ENCODE results near the gene RUNX2. TPM values are rescaled to one million over a fixed set of nuclear protein-coding genes. Genes with fewer than 3 reads are reported as not detected.
"Not testable (repeated sequence)": the region's sequence is repeated elsewhere in the genome, so short reads cannot be mapped to it uniquely, and the experiment has no call there.

Gene RUNX2
- total RNA-seq, 1 donor from 2014 or later, result 4.3 TPM

DNA sequence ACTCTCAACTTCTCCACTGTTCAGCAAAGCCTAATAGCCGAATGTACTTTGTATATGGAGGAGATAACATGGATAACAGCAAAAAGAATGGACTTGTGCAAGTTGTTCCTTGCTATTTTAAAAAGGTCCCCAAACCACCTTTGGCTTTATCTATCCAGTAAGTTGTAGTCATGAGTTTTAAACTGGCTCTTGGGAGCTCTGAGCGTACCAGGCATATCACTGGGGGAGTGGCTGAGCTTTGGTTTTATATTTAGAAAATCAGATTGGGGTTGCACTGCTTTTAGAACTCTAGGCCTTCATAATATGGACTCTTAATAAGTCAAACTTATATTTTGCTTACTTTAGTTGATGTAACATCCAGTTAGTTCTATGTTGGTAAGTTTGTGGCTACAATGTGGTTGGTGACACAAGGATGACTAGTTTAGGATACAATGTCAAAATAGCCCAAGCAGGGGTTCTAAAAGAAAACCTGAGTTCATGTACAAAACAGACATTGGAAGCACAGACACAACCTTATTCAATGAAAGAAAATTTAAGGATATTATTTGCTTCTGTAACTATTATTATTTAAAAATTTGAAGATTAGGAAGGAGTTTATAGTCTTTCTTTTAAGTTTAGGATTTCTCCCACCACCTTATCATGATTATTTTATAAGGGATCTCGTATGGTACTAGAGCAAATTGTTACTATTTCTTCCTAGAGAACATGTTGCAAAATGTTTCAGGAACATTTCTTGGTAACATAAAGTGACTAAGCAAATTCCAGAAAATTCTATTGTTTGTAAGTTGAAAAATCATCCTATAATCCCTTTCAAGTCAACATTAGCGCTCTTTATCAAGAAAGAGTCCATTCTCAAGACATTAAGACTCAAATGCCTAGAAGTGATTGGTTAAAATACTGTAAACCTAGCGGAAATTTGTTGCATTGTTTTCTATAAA is 215.4 kb downstream of the RUNX2 start:
- DNase-seq (ENCODE audit: extremely low read depth, low read depth, low spot score), result no peak

DNA sequence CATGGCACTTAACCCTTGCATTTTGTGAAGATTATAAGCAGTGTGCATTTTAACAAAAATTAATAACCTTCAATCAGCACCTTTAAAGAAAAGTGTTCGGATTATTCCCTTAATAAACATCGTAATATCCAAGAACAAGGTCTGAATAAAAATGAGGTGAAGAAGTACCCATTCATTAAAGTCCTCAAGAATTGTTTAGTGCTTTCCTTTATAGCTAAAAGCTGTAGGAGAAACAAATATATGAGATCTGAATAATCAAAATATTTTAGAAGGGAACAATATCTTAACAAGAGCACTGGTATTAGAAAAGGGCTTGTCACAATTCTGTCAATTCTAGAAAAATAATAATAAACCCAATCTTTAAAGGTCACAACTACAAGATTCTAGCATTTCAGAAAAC is 217.3 kb downstream of the RUNX2 start:
- no peak for DNase-seq (ENCODE audit: extremely low read depth, low read depth, low spot score)

DNA sequence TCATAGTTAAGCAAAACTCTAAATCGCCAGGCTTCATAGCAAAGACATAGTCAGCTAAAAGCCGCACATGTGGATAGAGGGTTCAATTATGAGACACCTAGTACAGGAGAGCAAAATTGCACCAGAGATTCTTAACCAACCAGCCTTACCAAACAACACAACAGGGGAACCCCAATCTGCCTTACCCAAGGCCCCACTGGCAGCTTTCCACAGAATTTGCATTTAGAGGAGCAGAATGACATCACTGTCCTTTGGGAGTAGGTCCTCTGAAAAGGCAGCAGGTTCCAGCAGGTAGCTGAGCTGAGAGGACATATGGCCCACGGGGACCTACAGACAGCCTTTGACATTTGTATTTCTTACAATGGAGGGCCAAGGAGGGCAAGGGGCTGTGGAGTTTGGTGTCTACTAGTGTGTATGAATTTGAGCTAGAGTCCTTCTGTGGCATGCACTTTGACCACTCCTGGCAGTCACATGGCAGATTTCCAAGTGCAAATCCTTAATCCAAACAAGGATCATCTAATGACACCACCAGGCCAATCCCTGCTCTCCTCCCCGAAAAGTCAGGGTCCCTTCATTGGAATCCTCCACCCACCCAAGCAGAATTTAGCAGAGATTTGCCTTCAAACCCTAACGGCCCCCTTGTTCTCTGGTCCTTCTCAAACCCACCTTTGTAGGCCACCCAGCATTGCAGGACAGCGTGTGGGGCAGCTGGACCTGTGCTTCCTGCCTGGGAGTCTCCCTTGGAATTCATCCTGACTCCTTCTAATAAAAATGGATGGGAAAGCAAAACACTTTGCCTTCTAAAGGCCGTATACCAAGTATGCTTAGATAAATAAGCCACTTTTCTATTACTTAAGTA is 220.8 kb downstream of the RUNX2 start:
- no peak for DNase-seq (ENCODE audit: extremely low read depth, low read depth, low spot score)

DNA sequence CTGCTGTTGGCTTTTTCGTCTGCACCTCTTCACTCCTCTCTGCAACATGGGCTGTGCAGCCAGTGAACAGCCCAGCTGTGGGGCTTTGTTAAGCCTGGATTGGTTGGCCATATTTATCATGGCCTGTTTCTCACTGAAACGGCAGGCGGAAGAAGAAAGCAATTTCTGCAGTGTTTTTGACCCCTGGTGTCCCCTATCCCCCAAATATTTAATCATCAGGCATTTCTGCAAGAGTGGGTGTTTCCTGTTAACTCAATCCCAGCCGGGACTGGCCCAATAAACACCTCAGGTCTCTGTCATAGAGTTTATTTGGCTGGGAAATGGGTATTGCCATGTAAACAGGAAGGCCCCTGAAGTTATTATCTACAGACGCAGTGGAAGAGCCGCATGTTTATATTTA is 224.4 kb downstream of the RUNX2 start:
- no peak for DNase-seq (ENCODE audit: extremely low read depth, low read depth, low spot score)

DNA sequence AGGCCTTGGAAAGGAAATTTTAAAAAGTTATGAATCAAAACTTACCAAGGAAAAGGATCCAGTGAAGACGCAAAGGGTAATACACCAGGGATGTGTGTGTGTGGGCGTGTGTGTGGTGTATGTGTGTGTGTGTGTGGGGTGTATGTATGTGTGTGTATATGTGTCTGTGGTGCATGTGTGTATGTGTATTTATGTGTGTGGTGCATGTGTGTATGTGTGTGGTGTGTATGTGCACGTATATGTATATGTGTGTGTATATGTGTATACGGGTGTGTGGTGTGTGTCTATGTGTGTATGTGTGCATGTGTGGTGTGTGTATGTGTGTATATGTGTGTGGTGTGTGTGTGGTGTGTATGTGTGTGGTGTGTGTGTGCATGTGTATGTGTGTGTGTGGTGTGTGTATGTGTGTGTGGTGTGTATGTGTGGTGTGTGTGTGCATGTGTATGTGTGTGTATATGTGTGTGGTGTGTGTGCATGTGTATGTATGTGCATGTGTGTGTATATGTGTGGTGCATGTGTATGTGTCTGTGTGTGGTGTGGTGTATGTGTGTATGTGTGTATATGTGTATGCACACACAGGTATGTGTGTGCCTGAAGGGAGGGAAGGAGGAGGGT is 225.7 kb downstream of the RUNX2 start:
- DNase-seq (ENCODE audit: extremely low read depth, low read depth, low spot score), result no peak

DNA sequence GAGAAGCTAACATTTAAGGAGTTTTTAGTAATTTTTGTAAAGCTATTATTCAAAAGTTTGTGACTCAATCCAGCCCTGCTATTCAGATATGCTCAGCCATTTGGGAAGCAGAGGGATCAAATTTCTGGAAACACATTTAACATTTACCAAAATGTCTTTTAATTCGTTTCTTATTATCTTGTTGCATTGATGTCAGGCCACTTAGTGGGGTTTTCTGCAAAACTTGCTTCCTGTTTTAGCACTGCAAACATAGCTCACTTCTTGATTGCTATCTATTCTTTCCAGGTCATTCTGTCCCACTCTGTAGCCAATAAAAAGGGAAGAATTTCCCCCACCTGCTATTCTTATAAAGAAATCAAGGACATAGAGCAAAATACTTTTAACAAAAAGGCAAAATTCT is 226.5 kb downstream of the RUNX2 start:
- no peak for DNase-seq (ENCODE audit: extremely low read depth, low read depth, low spot score)

DNA sequence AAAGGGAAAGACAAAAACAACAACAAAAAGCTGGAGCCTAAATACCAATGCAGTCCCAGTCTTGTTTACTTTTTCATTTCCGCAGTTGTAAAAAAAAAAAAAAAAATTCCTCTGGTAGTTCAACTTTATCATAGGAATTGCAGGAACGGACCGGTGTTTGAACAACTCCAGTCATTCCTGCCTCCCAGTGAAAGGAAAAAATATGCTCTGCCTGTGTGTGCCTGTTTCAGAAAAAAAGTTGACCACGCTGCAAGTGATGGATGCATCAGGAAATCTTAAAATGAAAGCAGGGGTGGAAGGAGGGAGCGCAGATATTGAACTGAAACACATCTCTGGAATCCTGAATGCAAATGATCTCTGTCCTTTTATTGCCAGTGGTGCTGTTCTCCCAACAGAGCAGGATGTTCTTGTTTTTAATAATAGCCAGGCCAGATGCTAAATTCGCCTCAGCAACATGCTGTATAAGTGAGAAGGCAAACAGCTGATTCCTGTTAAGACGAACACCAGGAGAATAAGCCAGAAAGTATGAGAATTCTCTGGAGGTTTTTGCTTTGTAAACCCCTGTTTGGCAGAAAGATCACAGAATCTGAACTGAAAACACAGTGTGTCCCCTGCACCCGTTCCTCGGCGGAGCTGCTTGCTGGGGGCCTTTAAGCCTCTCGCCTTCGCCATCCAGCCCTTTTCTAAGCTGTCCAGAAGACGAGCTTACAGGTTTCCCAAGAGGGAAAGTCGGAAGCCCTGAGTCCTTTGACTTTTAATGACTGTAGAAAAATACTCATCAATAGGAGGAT is 228.0 kb downstream of the RUNX2 start:
- DNase-seq (ENCODE audit: extremely low read depth, low read depth, low spot score), result no peak

DNA sequence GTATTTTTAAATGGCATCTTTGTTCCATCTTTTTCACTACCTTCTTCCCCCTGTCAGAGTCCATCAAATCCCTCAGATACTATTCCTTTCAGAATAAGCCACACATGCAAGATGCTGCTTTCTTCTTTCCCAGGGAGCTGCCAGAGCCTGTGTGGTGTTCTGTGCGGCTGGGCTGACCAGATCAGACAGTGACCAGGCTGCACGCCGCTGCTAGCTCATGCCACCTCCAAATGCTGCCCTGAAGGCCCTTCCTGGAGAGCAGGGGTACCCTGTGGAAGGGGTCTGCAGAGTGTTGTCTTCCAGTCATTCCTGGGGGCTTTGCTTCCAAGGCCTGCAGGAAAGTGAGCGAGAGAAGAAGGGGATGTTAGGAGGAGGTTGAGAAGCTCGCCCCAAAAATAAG is 228.7 kb downstream of the RUNX2 start:
- no peak for DNase-seq (ENCODE audit: extremely low read depth, low read depth, low spot score)

DNA sequence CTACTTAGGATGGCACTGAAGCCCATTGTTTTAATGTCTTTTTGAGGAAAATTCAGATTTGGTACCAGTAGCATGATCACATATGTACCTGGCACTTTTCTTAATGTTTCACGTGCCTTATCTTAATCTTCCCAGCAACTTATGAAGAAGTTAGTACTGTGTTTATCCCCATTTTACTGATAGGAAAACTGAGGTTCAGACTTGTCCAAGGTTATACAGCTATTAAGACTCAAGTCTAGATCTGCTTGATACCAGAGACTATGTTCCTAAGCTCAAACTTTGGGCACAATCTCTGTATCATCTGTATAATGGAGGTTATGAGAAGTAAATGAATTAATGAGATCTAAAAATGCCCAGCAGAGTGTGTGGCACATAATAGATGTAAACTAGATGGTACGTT is 229.3 kb downstream of the RUNX2 start:
- no peak for DNase-seq (ENCODE audit: extremely low read depth, low read depth, low spot score)

DNA sequence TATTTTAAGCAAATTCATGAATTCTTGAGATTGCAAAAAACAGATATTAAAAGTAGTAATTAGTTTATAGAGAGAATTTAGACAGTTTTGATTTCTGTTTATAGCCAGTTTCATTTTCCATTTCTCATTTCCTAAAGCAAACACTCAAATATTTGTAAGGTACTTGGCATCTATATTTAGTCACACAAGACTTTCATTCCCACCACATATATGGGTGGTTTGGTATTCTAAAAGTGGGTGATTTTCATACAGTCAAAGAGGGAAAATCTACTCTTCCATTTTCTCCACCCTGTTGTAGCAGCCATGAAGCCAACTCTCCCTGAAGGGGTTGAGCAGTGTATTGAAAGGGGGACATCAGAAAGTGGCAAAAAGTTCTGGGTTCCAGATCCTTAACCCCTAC is 230.7 kb downstream of the RUNX2 start:
- no peak for DNase-seq (ENCODE audit: extremely low read depth, low read depth, low spot score)

DNA sequence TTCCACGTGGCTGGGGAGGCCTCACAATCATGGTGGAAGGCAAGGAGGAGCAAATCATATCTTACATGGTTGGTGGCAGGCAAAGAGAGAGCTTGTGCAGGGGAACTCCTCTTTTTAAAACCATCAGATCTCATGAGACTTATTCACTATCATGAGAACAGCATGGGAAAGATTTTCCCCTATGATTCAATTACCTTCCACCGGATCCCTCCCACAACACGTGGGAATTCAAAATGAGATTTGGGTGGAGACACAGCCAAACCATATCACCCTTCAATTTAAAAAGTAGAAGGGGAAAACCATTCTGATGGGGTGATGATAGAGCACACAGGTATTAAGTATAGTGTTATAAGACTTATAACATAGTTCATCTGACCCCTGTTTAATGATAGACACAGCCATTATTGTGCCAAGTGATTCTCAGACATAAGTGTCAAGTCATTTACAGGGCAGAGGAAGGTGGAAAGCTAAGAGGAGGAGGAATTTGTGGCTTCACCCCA is 232.2 kb downstream of the RUNX2 start:
- not testable (repeated sequence) for DNase-seq (ENCODE audit: extremely low read depth, low read depth, low spot score)

DNA sequence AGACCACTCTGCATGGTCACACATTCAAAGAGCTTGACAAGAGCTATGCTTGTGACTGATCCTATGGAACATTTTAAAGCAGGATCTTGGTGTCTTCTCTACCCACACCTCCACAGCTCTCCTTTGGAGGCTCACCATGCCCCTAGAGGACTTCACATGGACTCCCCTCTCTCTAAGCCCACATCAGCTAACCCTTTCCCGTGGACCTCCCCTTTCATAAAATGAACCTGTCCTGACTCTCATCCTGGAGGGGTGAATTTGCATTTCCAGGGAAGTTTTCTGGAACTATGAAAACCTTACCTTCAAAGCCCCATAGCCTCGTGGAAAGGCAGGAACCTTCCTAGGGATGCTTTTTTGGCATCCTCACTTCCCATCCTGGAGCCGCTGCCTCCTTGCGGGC is 234.0 kb downstream of the RUNX2 start:
- no peak for DNase-seq (ENCODE audit: extremely low read depth, low read depth, low spot score)

DNA sequence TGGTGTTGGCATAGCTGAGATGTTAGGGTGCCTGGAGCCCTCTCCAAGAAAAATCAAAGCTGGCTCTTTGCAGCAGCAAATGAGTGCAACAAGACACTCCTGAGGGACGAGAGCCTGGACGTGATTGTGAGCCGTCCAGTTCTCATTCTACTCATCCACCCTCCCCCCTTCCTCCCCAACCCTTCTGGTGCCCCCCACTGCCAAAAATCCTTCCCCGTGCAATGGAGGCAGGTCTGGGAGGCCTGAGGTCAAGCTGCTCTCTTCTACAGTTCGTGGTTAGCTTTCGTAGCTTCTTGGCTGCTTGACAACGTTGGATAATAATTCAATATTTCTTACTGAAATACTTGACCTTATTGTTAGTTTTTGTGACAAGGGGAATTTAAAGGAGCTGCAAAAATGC is 234.9 kb downstream of the RUNX2 start:
- DNase-seq (ENCODE audit: extremely low read depth, low read depth, low spot score), result no peak

DNA sequence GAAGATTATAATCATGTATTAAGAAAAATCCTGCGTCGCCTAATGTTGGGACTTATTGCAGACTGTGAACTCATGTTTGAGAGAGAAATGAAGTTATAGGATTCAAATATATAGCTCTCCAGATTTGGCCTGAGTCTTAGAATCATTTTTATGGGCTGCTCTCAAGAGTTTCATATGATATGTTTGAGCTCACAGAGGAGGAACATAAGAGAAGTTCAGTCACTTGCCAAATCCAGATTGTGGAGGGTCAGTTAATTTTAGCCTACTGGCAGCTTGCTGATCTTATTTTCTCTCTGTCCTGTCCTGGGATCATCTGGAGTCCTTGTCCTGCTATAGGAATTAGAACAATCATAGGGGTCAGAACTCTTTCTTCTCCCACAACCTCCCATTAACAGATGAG is 235.7 kb downstream of the RUNX2 start:
- DNase-seq (ENCODE audit: extremely low read depth, low read depth, low spot score), result no peak

DNA sequence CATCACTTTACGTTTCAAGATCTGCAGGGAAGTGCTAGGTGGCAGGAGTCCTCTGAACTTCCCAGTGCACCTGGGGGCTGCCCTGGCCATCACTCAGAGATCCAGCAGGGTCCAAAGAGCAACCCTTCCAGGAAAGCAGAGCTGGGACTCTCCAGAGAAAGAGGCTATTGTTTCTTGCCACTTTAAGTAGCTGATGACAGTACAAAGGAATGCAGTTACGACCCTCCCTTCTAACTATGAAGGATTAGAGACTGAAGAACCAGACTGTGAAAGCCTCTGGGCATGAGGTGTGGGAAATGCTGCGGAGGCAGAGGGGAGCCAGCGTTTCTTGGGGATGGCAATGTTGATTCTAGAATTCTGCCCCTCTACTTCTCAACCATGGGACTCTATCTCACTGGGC is 238.8 kb downstream of the RUNX2 start:
- no peak for DNase-seq (ENCODE audit: extremely low read depth, low read depth, low spot score)

DNA sequence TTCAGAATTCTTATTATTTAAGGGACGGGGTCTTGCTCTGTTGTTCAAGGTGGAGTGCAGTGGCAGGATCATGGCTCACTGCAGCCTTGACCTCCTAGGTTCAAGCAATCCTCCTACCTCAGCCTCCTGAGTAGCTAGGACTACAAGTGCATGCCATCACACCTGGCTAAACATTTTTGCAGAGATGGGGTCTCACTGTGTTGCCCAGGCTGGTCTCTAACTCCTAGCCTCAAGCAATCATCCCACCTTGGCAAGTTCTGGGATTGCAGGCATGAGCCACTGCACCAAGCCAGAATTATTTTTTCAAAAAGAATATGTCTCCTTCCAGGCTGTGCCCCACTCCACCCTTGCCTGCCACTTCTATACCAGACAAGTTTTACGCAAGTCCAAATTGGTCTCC is 239.7 kb downstream of the RUNX2 start:
- DNase-seq (ENCODE audit: extremely low read depth, low read depth, low spot score), result no peak

DNA sequence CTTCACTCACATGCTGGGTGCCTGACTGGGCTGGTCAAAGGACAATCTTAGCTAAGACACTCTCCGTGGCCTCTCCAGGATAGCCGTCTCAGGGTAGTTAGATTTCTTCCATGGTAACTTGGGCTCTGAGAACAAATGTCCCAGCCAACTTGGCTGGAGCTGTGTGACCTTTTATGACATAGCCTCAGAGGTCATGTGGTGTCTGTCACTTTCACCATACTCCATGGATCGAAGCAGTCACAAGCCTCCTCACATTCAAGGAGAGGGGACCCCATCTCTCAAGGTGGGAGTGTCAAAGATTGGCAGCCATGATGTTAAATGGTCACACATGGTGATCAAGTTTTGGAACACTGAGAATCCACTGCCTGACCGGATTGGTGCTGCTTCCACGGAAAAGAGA is 240.5 kb downstream of the RUNX2 start:
- no peak for DNase-seq (ENCODE audit: extremely low read depth, low read depth, low spot score)

DNA sequence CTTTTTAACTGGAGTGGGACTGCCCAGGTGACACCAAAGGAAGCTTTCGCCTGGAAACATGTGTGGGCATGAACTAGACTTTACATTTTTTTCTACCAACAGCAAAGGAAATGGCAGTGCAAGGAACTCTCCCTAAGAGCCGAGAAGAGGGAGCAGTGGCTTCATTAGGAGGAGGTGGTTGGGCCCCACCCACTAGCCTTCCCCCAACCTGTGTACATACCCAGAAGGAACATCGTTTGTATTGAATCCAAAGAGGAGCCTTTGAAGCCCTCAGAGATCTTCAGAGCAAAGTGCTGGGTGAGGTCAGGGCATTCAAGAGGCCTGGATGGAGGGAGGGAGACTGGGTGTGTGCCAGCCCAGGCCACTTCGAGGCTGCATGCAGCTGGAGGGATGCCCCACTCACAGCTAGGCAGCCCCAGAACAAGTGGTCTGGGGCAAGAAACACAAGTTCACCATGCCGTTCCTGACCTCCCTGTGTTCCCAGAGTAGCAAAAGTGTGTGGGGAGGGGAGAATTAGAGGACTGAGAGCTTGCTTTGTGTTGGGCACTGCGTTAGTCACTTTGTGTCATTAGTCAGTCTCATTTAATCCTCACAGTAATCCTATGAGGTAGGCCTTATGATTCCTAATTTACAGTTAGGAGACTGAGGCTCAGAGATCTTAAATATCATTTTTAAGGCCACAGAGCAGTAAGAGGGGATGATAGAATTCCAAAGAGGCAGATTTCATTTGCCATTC is 241.2 kb downstream of the RUNX2 start:
- no peak for DNase-seq (ENCODE audit: extremely low read depth, low read depth, low spot score)

DNA sequence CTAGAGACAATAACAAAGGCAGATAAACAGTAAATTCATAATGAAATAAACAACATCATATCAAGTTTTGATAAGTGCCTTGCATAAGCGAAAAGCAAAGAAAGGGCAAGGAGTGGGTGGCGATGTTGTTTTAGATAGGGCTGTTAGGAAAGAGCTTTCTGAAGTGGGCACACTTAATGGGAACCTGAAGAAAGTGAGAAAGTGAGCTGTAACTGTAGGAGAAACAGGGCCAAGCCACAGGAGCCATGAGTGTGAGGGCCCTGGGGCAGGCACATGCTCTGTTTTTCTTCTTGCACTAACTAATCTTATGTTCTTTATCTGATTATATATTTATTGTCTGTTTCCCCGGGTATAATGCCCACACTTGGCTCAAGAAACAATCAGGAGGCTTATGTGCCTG is 243.0 kb downstream of the RUNX2 start:
- DNase-seq (ENCODE audit: extremely low read depth, low read depth, low spot score), result no peak

DNA sequence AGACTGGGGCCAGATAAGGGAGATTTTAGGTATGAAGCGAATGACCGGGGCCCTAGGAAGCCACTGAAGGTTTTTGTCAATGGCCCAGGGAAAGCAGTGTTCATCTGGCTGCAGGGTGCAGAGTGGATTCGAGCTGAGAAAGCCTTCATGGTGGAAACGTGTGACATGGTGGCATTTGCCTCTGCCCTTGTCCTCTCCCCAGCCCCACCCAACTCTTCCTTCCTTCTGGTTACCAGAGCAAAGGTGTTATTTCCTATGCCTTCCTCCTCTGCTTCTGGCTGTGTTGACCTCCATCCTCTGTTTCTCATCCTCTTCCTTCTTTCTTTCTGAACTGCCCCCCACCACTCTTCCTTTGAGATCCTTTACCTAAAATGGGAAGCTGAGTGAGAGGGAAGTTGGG is 244.7 kb downstream of the RUNX2 start:
- no peak for DNase-seq (ENCODE audit: extremely low read depth, low read depth, low spot score)
